Colonic mucosa (tissue), 4 donors: Measurements from ENCODE around the gene MASP2. TPM values are rescaled to one million over a fixed set of nuclear protein-coding genes. Genes with fewer than 3 reads are reported as not detected.
"Not testable (repeated sequence)": the region's sequence is repeated elsewhere in the genome, so short reads cannot be mapped to it uniquely, and the experiment has no call there.

ENCODE experiments used
- DNase-seq: peaks from one replicate; pipeline ENCODE4 v3.0.0-alpha.2; 2020
- H3K27ac ChIP-seq: fragments of 200-600 bp; one replicate; pipeline ENCODE4 v1.8.0; 2021
- H3K27me3 ChIP-seq: fragments of 200-600 bp; one replicate; pipeline ENCODE4 v1.8.0; 2021
- H3K36me3 ChIP-seq: fragments of 200-600 bp; one replicate; pipeline ENCODE4 v1.8.0; 2021
- H3K4me1 ChIP-seq: fragments of 200-600 bp; one replicate; pipeline ENCODE4 v1.8.0; 2021; ENCODE audit warnings: mild to moderate bottlenecking
- H3K4me3 ChIP-seq: fragments of 200-600 bp; one replicate; pipeline ENCODE4 v1.8.0; 2021
- H3K9ac ChIP-seq, 2 donors: one replicate each; pipeline ENCODE4 v1.7.0; 2013; ENCODE audit warnings: control low read depth in 2 of 2, low read depth in 2 of 2, low read length in 2 of 2
- H3K9me3 ChIP-seq: fragments of 200-600 bp; one replicate; pipeline ENCODE4 v1.8.0; 2021
- CTCF ChIP-seq: fragments of 200-600 bp; IDR thresholded peaks from one replicate; pipeline ENCODE4 v1.8.0; 2022; ENCODE audit warnings: antibody characterized with exemption, mild to moderate bottlenecking
- intact Hi-C: fragments of 100-400 bp; cut with DNase I; formaldehyde crosslinking; loops from one replicate; pipeline ENCODE4 v1.14.1; 2022
- total RNA-seq, 2 donors: library from RNA; stranded (reverse); fragmentation: NEBNext Ultra II Directional in 1 of 2; extraction: Animal tissue kit (Norgen Biotek cat#: 25700) in 1 of 2; gene quantifications; one replicate each; pipeline ENCODE4 v1.2.1, GENCODE V29; 2021
- donor health status: healthy.
- donor health status: DM: no; HTN: no; CAD: no.
- donor health status: DM: no; HTN: no; CAD: no.

The MASP2 gene
- total RNA-seq, 2 donors from 2014 or later, result 0.32 TPM; not detected in 1

GRCh38 chr1:11051781-11052511 is 4.9 kb upstream of the MASP2 start:
- intact Hi-C loops, result no loop called here
- Histone ChIP-seq H3K27ac (no peak overlapping the region), H3K4me3 (no peak overlapping the region), H3K9ac (no peak overlapping the region), H3K9me3 (no peaks in the 10 kb centered on the region), H3K27me3 (no peaks in the 10 kb centered on the region), H3K36me3 (no peaks in the 10 kb centered on the region), H3K4me1 (no peaks in the 10 kb centered on the region)
- no peak for TF ChIP-seq CTCF
- DNase-seq, result no peak

- H3K9me3 ChIP-seq, H3K4me1 ChIP-seq, H3K27ac ChIP-seq: not testable (repeated sequence)
Observed at GRCh38 chr1:11051121-11051520, 4.1 kb upstream of the MASP2 start.

GRCh38 chr1:11046270-11046566 is 821 bp downstream of the MASP2 start:
- Histone ChIP-seq H3K9me3 (no peaks in the 10 kb centered on the region), H3K27me3 (no peaks in the 10 kb centered on the region), H3K36me3 (no peaks in the 10 kb centered on the region), H3K4me3 (no peak overlapping the region), H3K27ac (no peak overlapping the region), H3K4me1 (no peaks in the 10 kb centered on the region), H3K9ac (no peak overlapping the region)
- intact Hi-C loops, result no loop called here
- TF ChIP-seq CTCF, result no peak
- DNase-seq, result no peak

More at GRCh38 chr1:11051121-11051520, 4.1 kb upstream of the MASP2 start:
- H3K4me3 ChIP-seq, H3K36me3 ChIP-seq, DNase-seq, H3K27me3 ChIP-seq, intact Hi-C loops, H3K9ac ChIP-seq: not testable (repeated sequence)

GRCh38 chr1:11045428-11046269 is 1.4 kb downstream of the MASP2 start:
- Histone ChIP-seq H3K9me3 (no peaks in the 10 kb centered on the region), H3K27me3 (no peaks in the 10 kb centered on the region), H3K27ac (no peak overlapping the region), H3K4me3 (no peak overlapping the region), H3K36me3 (no peaks in the 10 kb centered on the region), H3K4me1 (no peaks in the 10 kb centered on the region), H3K9ac (no peak overlapping the region)
- intact Hi-C loops, result no loop called here
- no peak for TF ChIP-seq CTCF
- DNase-seq, result no peak

- Histone ChIP-seq H3K27me3 (no peaks in the 10 kb centered on the region), H3K9me3 (no peaks in the 10 kb centered on the region), H3K36me3 (no peaks in the 10 kb centered on the region), H3K4me1 (no peaks in the 10 kb centered on the region), H3K4me3 (no peak overlapping the region), H3K9ac (no peak overlapping the region), H3K27ac (no peak overlapping the region)
- DNase-seq, result no peak
- no peak for TF ChIP-seq CTCF
- intact Hi-C loops, result no loop called here
Observed at GRCh38 chr1:11044849-11045427, 2.1 kb downstream of the MASP2 start.
